Mucosa of stomach (tissue), 1 donor: ENCODE data around the gene RAB34.

Experiments used
- H3K27me3 ChIP-seq: one replicate; pipeline ENCODE4 v1.7.0; 2013; ENCODE audit warnings: mild to moderate bottlenecking, low read length; ENCODE audit not compliant: control insufficient read depth, insufficient read depth
- H3K36me3 ChIP-seq: one replicate; pipeline ENCODE4 v1.7.0; 2013; ENCODE audit warnings: low read length; ENCODE audit not compliant: control insufficient read depth, insufficient read depth
- H3K4me1 ChIP-seq: one replicate; pipeline ENCODE4 v1.7.0; 2013; ENCODE audit warnings: mild to moderate bottlenecking, low read length; ENCODE audit not compliant: control insufficient read depth, insufficient read depth
- H3K4me3 ChIP-seq: one replicate; pipeline ENCODE4 v1.7.0; 2013; ENCODE audit warnings: low read length
- H3K9ac ChIP-seq: one replicate; pipeline ENCODE4 v1.7.0; 2013; ENCODE audit warnings: mild to moderate bottlenecking, low read length, moderate library complexity
- H3K9me3 ChIP-seq: one replicate; pipeline ENCODE4 v1.7.0; 2013; ENCODE audit warnings: mild to moderate bottlenecking, low read length, moderate library complexity; ENCODE audit not compliant: control insufficient read depth
- donor health status: Pancreatic carcinoma.

The RAB34 gene

GRCh38 chr17:28710861-28711722, 6.6 kb downstream of the RAB34 start:
- H3K4me3 ChIP-seq, result peak overlapping the region; percentile 19
- H3K4me1 ChIP-seq, result peaks cover 36% of the 10 kb centered on the region
- no peaks in the 10 kb centered on the region for H3K36me3 ChIP-seq
- no peaks in the 10 kb centered on the region for H3K27me3 ChIP-seq
- no peaks in the 10 kb centered on the region for H3K9me3 ChIP-seq
- H3K9ac ChIP-seq, result peak overlapping the region; percentile 45

- Histone ChIP-seq H3K4me3 (no peak overlapping the region), H3K27me3 (no peaks in the 10 kb centered on the region), H3K36me3 (peaks cover 10% of the 10 kb centered on the region), H3K9ac (no peak overlapping the region), H3K9me3 (no peaks in the 10 kb centered on the region), H3K4me1 (peaks cover 33% of the 10 kb centered on the region)
These were observed 10.3 kb downstream of the RAB34 start for GRCh38 chr17:28707339-28707720.

DNA sequence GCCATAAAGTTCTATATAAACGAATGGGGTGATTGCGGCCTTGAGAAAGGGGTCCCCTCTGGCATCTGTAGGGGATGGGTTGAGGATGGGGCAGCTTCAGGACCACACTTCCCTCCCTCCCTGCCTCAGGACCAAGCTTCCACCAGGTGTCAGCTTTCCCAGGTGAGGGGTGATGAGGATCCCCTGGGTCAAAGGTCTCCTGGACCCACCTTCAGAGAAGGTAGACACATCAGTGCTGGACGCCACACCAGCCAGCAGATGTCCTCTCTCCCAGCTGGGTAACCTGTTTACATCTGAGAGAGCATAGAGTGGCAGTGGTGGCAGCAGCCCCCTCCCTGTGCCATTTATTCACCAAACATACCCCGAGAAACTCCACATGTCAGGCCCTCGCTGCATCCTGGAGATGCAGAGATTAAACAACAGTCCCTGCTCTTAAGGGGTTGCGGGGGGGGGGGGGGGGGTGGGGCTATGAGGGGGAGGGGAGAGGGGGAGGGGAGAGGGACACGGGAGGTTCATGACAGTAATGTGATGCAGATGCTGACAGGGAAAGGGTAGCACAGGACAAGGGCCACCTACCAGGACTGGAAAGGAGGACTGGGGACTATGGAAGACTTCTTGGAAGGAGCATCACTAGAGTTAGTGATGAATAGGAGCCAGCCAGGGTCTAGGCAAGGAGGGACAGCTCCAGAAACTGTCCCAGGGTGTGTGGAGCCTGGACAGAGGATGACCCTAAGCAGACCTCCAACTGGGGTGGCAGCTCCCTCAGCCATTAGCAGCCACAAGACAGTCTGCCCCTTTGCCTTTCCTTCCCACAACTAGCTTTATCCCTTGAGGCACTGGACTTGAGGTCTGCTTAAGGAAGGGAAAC, 11.0 kb downstream of the RAB34 start:
- Histone ChIP-seq H3K36me3 (peaks cover 12% of the 10 kb centered on the region), H3K9ac (no peak overlapping the region), H3K27me3 (no peaks in the 10 kb centered on the region), H3K4me3 (no peak overlapping the region), H3K4me1 (peaks cover 27% of the 10 kb centered on the region), H3K9me3 (no peaks in the 10 kb centered on the region)

GRCh38 chr17:28705728-28706334, 11.8 kb downstream of the RAB34 start:
- H3K4me3 ChIP-seq, result no peak overlapping the region
- peaks cover 21% of the 10 kb centered on the region for H3K36me3 ChIP-seq
- H3K27me3 ChIP-seq, result no peaks in the 10 kb centered on the region
- peaks cover 21% of the 10 kb centered on the region for H3K4me1 ChIP-seq
- H3K9ac ChIP-seq, result no peak overlapping the region
- no peaks in the 10 kb centered on the region for H3K9me3 ChIP-seq

GRCh38 chr17:28705074-28705659, 12.5 kb downstream of the RAB34 start:
- Histone ChIP-seq H3K4me1 (peaks cover 18% of the 10 kb centered on the region), H3K9ac (no peak overlapping the region), H3K4me3 (no peak overlapping the region), H3K36me3 (peaks cover 27% of the 10 kb centered on the region), H3K27me3 (no peaks in the 10 kb centered on the region), H3K9me3 (no peaks in the 10 kb centered on the region)

DNA sequence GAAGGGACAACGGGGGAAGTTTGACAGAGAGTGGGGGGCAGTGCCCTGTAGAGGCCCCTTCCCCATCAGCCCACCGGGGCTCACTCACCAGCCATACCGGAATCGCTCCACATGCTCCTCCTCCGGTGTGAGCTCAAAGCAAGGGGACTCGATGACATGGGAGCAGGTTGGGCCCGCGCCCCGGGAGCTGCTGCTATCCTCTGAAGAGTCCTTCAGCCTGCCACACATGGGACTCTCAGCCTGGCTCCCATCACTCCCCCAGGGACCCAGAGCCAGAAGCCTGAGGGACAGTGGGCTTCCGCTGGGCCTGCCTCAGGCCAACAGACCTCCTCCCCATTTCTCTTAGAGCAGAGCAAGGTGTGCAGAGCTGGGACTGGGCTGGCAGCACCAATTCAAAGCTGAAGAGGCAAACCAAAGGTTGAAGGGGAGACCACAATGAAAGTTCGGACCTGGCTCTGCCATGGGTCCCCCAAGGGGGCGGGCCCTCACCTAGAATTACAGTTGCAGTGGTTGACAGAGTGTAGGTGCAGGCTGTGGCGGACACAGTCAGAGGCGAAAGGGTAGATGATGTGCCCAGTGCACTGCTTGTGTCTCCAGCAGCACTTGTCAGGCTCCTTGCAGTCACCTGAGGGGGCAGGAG, 13.3 kb downstream of the RAB34 start:
- Histone ChIP-seq H3K36me3 (peaks cover 36% of the 10 kb centered on the region), H3K9ac (no peak overlapping the region), H3K9me3 (no peaks in the 10 kb centered on the region), H3K4me1 (peaks cover 18% of the 10 kb centered on the region), H3K27me3 (no peaks in the 10 kb centered on the region), H3K4me3 (no peak overlapping the region)

DNA sequence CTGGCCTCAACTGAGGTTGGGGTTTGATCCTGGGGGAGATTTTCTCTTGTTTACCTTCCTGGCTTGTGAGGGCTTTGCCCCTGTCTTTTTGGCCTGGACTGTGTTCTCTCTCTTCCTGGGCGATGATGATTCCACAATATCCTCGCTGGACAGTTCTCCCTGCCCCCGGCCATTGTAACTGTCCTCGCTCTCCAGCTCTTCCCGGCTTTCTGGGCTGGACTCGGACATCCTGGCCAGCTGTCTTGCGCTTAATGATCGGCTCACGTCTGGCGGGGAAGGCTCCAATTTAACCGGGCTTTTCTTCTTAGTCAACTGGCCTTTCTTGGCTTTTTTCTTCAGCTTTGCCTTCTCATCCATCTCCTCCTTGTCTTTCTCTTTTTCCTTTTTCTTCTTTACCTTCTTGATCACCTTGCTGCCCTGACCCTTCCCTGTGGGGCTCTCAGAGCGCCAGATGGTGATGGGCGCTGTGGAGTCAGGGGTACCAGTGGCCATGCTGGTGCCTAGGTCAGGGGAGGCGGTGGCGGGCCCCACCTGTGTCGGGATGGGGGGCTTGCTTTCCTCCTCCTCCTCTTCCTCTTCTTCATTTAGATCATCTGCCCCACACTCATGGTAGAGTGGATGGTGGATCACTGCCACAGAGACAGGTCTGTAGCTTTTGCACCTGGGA, 14.0 kb downstream of the RAB34 start:
- H3K9ac ChIP-seq, result no peak overlapping the region
- no peak overlapping the region for H3K4me3 ChIP-seq
- peaks cover 42% of the 10 kb centered on the region for H3K36me3 ChIP-seq
- H3K27me3 ChIP-seq, result no peaks in the 10 kb centered on the region
- no peaks in the 10 kb centered on the region for H3K9me3 ChIP-seq
- H3K4me1 ChIP-seq, result peaks cover 18% of the 10 kb centered on the region

DNA sequence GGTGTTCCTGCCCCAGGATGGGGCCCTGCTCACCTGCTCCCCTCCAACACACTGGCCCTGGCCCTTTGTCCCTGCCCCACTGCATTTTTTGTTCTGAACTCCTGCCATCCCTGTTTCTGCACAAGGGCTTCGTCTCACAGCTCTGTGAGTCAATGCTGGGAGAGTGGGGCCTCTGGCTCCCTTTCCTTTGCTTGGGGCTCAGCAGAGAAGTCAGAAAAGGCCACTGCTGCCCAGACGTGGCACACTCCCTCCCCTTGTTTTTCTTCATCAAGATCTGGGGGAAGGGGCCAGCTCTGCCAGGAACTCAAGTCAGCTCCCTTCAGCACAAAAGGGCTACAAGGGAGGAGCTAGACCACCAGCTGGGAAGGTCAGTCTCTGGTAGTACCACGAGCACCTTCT, 14.9 kb downstream of the RAB34 start:
- Histone ChIP-seq H3K9ac (no peak overlapping the region), H3K9me3 (no peaks in the 10 kb centered on the region), H3K4me1 (peaks cover 27% of the 10 kb centered on the region), H3K36me3 (peaks cover 43% of the 10 kb centered on the region), H3K4me3 (no peak overlapping the region), H3K27me3 (no peaks in the 10 kb centered on the region)

DNA sequence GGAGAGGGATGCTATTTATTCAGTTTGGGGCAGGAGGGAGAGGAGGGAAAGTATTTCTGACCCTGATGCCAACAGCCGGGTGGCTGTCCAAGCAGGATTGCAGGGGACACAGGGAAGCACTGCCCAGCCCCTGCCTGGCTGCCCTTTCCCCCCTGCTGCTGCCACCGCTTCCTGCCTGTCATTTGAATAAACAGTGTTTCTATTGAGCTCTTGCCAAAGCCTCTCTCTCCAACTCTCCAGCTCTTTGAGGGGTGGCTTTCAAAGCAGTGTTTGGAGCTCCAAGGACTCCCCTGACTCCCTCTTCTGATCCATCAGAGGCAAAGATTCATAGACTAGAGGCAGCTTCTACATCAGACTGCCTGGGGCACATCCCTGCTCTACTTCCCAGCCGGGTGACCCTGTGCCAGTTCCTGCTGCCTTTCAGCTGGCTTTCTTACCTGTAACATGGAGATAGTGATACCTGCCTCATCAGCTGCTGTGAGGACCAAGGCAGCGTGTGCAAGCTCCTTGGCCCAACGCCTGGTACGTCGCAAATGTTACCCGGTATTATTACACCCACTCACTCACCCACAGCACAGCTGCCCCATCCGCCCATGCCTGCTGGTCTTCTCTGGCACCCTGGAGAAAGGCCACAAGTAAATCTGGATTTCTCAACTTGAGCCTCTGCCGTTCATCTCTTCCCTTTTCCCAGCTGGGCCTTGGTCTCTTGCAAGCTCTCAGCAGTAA, 15.5 kb downstream of the RAB34 start:
- no peak overlapping the region for H3K9ac ChIP-seq
- H3K4me3 ChIP-seq, result no peak overlapping the region
- H3K9me3 ChIP-seq, result no peaks in the 10 kb centered on the region
- no peaks in the 10 kb centered on the region for H3K27me3 ChIP-seq
- H3K36me3 ChIP-seq, result peaks cover 45% of the 10 kb centered on the region
- H3K4me1 ChIP-seq, result peaks cover 33% of the 10 kb centered on the region

GRCh38 chr17:28700830-28701492, 16.7 kb downstream of the RAB34 start:
- no peak overlapping the region for H3K4me3 ChIP-seq
- no peaks in the 10 kb centered on the region for H3K9me3 ChIP-seq
- peaks cover 52% of the 10 kb centered on the region for H3K36me3 ChIP-seq
- H3K4me1 ChIP-seq, result peaks cover 42% of the 10 kb centered on the region
- H3K9ac ChIP-seq, result no peak overlapping the region
- H3K27me3 ChIP-seq, result no peaks in the 10 kb centered on the region
